A549 (cell line): Measurements from ENCODE around the gene ARHGEF4. TPM values are rescaled to one million over a fixed set of nuclear protein-coding genes. Genes with fewer than 3 reads are reported as not detected.

Experiments used
- ATAC-seq, 2 experiments: fragments of 200-7000 bp in 1 of 2; fragments of >200 bp in 1 of 2; cut with Nextera tagmentation in 1 of 2; cut with Tn5 transposase in 1 of 2; 3 replicates each; pipeline versions ENCODE4 v1.8.0 to v1.9.1; 2018 to 2020; ENCODE audit warnings: mild to moderate bottlenecking in 1 of 2, moderate library complexity in 1 of 2
- CTCF ChIA-PET: fragments of 300-600 bp; sonication (Branson Sonifier 250); formaldehyde crosslinking; extraction: SDS; loops from one replicate; lab custom pipeline; 2021; ENCODE audit warnings: antibody characterized with exemption, inconsistent platforms; lab: Yijun Ruan, JAX
- POLR2A ChIA-PET: fragments of 350-600 bp; formaldehyde crosslinking; extraction: SDS; loops from one replicate; lab custom pipeline; 2021; ENCODE audit warnings: antibody characterized with exemption, inconsistent platforms; lab: Yijun Ruan, JAX
- DNase-seq, 2 experiments: peaks; one replicate each; pipeline versions ENCODE4 v3.0.0 to v3.0.0-alpha.2; 2011 to 2016; ENCODE audit warnings: low read depth in 1 of 2, low spot score in 1 of 2
- FAIRE-seq: peaks from 2 replicates; lab custom pipeline; 2011; peaks lifted over from hg19 to GRCh38; lab: Jason Lieb, UNC
- H3K27ac ChIP-seq, 2 experiments: fragments of >200 bp; sonication (Bioruptor Twin); formaldehyde crosslinking; 3 replicates each; pipeline ENCODE4 v1.5.1; 2016 to 2017
- H3K4me1 ChIP-seq: fragments of >200 bp; sonication (Bioruptor Twin); formaldehyde crosslinking; 3 replicates; pipeline ENCODE4 v1.6.1; 2016
- H3K4me2 ChIP-seq: fragments of >200 bp; sonication (Bioruptor Twin); formaldehyde crosslinking; 3 replicates; pipeline ENCODE4 v1.6.1; 2016
- H3K4me3 ChIP-seq: fragments of >200 bp; sonication (Bioruptor Twin); formaldehyde crosslinking; 3 replicates; pipeline ENCODE4 v1.5.1; 2016
- H3K9me3 ChIP-seq: fragments of >200 bp; sonication (Bioruptor Twin); formaldehyde crosslinking; 3 replicates; pipeline ENCODE4 v1.6.1; 2016
- BHLHE40 ChIP-seq: IDR thresholded peaks from 2 replicates; pipeline ENCODE4 v1.6.1; 2012; ENCODE audit warnings: low read depth, low read length, inconsistent platforms
- CBX2 ChIP-seq: fragments of 200-600 bp; sonication (generic); IDR thresholded peaks from 2 replicates; pipeline ENCODE4 v1.6.1; 2016; ENCODE audit warnings: low read depth, mild to moderate bottlenecking, borderline replicate concordance
- CEBPB ChIP-seq, 2 experiments: fragments of >200 bp in 1 of 2; sonication (Bioruptor Twin) in 1 of 2; formaldehyde crosslinking in 1 of 2; IDR thresholded peaks; 2 replicates each; pipeline ENCODE4 v1.6.1; 2012 to 2016
- CHD2 ChIP-seq: fragments of 150-350 bp; IDR thresholded peaks from 2 replicates; pipeline ENCODE4 v1.6.1; 2014; ENCODE audit warnings: low read length; ENCODE audit not compliant: partially characterized antibody
- CHD4 ChIP-seq: fragments of 200-600 bp; sonication (generic); IDR thresholded peaks from 2 replicates; pipeline ENCODE4 v1.6.1; 2016; ENCODE audit warnings: antibody characterized with exemption, mild to moderate bottlenecking, borderline replicate concordance
- ESRRA ChIP-seq: fragments of 150-350 bp; IDR thresholded peaks from 2 replicates; pipeline ENCODE4 v1.6.1; 2014; ENCODE audit warnings: mild to moderate bottlenecking, low read length, borderline replicate concordance
- FOSB ChIP-seq: fragments of 250-450 bp; sonication (Bioruptor Pico); IDR thresholded peaks from 2 replicates; pipeline ENCODE4 v1.5.0; 2020; ENCODE audit warnings: mild to moderate bottlenecking, moderate library complexity
- FOXS1 ChIP-seq: fragments of 250-450 bp; sonication (Bioruptor Pico); IDR thresholded peaks from 2 replicates; pipeline ENCODE4 v1.5.0; 2020; ENCODE audit warnings: mild to moderate bottlenecking, moderate library complexity
- HOXA7 ChIP-seq: fragments of 250-450 bp; sonication (Bioruptor Pico); IDR thresholded peaks from 2 replicates; pipeline ENCODE4 v1.5.0; 2020; ENCODE audit warnings: mild to moderate bottlenecking, moderate library complexity
- HOXB5 ChIP-seq: fragments of 250-450 bp; sonication (Bioruptor Pico); IDR thresholded peaks from 2 replicates; pipeline ENCODE4 v1.5.0; 2020; ENCODE audit warnings: mild to moderate bottlenecking, moderate library complexity
- JUN ChIP-seq, 2 experiments: fragments of >200 bp; sonication (Bioruptor Twin); formaldehyde crosslinking; IDR thresholded peaks; 2 replicates in 1 of 2; 3 replicates in 1 of 2; pipeline ENCODE4 v1.6.1; 2016 to 2017
- JUNB ChIP-seq: fragments of >200 bp; sonication (Bioruptor Twin); formaldehyde crosslinking; IDR thresholded peaks from 2 replicates; pipeline ENCODE4 v1.6.1; 2016
- MAFK ChIP-seq: fragments of 450-650 bp; IDR thresholded peaks from 2 replicates; pipeline ENCODE4 v1.6.1; 2014; ENCODE audit not compliant: partially characterized antibody
- NPAS2 ChIP-seq: fragments of 250-450 bp; sonication (Bioruptor Pico); IDR thresholded peaks from 2 replicates; pipeline ENCODE4 v1.8.0; 2022; ENCODE audit warnings: mild to moderate bottlenecking, moderate library complexity, borderline replicate concordance
- NR3C1 ChIP-seq: fragments of >200 bp; sonication (Bioruptor Twin); formaldehyde crosslinking; IDR thresholded peaks from 3 replicates; pipeline ENCODE4 v1.6.1; 2017
- POLR2A ChIP-seq: IDR thresholded peaks from 2 replicates; pipeline ENCODE4 v1.6.1; 2012; ENCODE audit warnings: mild to moderate bottlenecking, low read length
- POLR2AphosphoS2 ChIP-seq: conservative IDR thresholded peaks from 2 replicates; pipeline ENCODE4 v1.6.1; 2012; ENCODE audit warnings: low read length, improper control_type of control experiment, inconsistent platforms
- RAD21 ChIP-seq, 2 experiments: fragments of >200 bp in 1 of 2; sonication (Bioruptor Twin) in 1 of 2; formaldehyde crosslinking in 1 of 2; IDR thresholded peaks in 1 of 2; conservative IDR thresholded peaks in 1 of 2; 2 replicates in 1 of 2; 3 replicates in 1 of 2; pipeline ENCODE4 v1.6.1; 2012 to 2018; ENCODE audit warnings: inconsistent platforms in 1 of 2
- RCOR1 ChIP-seq: fragments of 150-350 bp; IDR thresholded peaks from 2 replicates; pipeline ENCODE4 v1.6.1; 2014; ENCODE audit warnings: antibody characterized with exemption, low read length, low read depth
- RNF2 ChIP-seq: fragments of 200-600 bp; sonication (generic); IDR thresholded peaks from 2 replicates; pipeline ENCODE4 v1.6.1; 2016; ENCODE audit warnings: low read depth, mild to moderate bottlenecking, antibody characterized with exemption, moderate library complexity, borderline replicate concordance
- SMC3 ChIP-seq: fragments of >200 bp; sonication (Bioruptor Twin); formaldehyde crosslinking; IDR thresholded peaks from 3 replicates; pipeline ENCODE4 v1.6.1; 2018; ENCODE audit warnings: inconsistent platforms
- SREBF2 ChIP-seq: fragments of 450-650 bp; IDR thresholded peaks from 2 replicates; pipeline ENCODE4 v1.6.1; 2014; ENCODE audit warnings: mild to moderate bottlenecking, moderate library complexity
- TP53 ChIP-seq: fragments of 250-450 bp; sonication (Bioruptor Pico); IDR thresholded peaks from 2 replicates; pipeline ENCODE4 v1.5.0; 2021; ENCODE audit warnings: mild to moderate bottlenecking, moderate library complexity
- ZC3H11A ChIP-seq: fragments of 450-650 bp; IDR thresholded peaks from 2 replicates; pipeline ENCODE4 v1.6.1; 2014; ENCODE audit warnings: antibody characterized with exemption, mild to moderate bottlenecking
- ZFP36 ChIP-seq: fragments of 450-650 bp; IDR thresholded peaks from 2 replicates; pipeline ENCODE4 v1.6.1; 2014; ENCODE audit warnings: borderline replicate concordance; ENCODE audit not compliant: partially characterized antibody
- whole genome bisulfite sequencing: methylation state at CpG from one replicate; pipeline ENCODE4 v1.1.6; 2017; ENCODE audit errors: missing lambda C conversion rate; 5-methylcytosine and 5-hydroxymethylcytosine counted together
- polyA plus RNA-seq, 4 experiments: library from polyadenylated mRNA; depleted of rRNA in 3 of 4; stranded (reverse); fragments of >200 nt; fragmentation: RNase III in 1 of 4; extraction: RNeasy Plus Mini Kit Qiagen cat#74134 plus additional on column Dnase treatment in 1 of 4; gene quantifications; 2 replicates in 3 of 4; 3 replicates in 1 of 4; pipeline ENCODE4 v1.2.3, GENCODE V29; 2011 to 2017
- TF ChIP-seq, protein P1 (sequence below): fragments of 200-600 bp; sonication (generic); IDR thresholded peaks from 2 replicates; pipeline ENCODE4 v1.6.1; 2016; ENCODE audit warnings: antibody characterized with exemption, mild to moderate bottlenecking, moderate library complexity
- TF ChIP-seq, protein P2 (sequence below): fragments of 250-450 bp; sonication (Bioruptor Pico); IDR thresholded peaks from 2 replicates; pipeline ENCODE4 v1.5.0; 2020; ENCODE audit warnings: low read depth, mild to moderate bottlenecking, moderate library complexity
- TF ChIP-seq, protein P3 (sequence below): fragments of 250-450 bp; sonication (Bioruptor Pico); IDR thresholded peaks from 2 replicates; pipeline ENCODE4 v1.5.0; 2021; ENCODE audit warnings: mild to moderate bottlenecking, moderate library complexity, borderline replicate concordance

ARHGEF4 gene
- polyA plus RNA-seq, 2 of the 4 experiments (the other 2 are of a cell fraction) = 1.00 to 2.1 TPM

DNA sequence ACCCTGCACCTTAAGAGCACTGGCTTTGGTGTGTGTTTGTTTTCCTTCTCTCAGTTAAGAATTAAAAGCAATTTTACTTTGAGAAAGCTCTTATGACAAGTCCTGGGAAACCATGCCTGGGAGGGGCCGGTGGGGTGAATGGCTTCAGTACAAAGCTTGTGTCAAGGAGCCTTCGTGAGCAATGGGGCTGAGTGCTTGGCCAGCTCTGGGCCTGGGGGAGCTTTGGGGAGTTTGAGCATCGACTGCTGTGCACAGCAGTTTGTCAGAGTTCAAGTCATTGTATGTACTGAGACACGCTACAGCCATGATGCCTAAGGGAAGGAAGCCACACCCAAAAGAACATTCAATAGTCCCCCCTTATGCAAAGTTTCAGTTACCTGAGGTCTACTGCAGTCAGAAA lies 75.8 kb downstream of the ARHGEF4 start:
- no peak for DNase-seq
- ATAC-seq = no peak
- no peak overlapping the region for H3K4me3 ChIP-seq
- POLR2A ChIA-PET = no interaction called here
- 33% methylated on average over 3 of the region's 4 CpGs for WGBS
- TF ChIP-seq, protein P1, sequence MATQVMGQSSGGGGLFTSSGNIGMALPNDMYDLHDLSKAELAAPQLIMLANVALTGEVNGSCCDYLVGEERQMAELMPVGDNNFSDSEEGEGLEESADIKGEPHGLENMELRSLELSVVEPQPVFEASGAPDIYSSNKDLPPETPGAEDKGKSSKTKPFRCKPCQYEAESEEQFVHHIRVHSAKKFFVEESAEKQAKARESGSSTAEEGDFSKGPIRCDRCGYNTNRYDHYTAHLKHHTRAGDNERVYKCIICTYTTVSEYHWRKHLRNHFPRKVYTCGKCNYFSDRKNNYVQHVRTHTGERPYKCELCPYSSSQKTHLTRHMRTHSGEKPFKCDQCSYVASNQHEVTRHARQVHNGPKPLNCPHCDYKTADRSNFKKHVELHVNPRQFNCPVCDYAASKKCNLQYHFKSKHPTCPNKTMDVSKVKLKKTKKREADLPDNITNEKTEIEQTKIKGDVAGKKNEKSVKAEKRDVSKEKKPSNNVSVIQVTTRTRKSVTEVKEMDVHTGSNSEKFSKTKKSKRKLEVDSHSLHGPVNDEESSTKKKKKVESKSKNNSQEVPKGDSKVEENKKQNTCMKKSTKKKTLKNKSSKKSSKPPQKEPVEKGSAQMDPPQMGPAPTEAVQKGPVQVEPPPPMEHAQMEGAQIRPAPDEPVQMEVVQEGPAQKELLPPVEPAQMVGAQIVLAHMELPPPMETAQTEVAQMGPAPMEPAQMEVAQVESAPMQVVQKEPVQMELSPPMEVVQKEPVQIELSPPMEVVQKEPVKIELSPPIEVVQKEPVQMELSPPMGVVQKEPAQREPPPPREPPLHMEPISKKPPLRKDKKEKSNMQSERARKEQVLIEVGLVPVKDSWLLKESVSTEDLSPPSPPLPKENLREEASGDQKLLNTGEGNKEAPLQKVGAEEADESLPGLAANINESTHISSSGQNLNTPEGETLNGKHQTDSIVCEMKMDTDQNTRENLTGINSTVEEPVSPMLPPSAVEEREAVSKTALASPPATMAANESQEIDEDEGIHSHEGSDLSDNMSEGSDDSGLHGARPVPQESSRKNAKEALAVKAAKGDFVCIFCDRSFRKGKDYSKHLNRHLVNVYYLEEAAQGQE = no peak
- TF ChIP-seq, protein P2, sequence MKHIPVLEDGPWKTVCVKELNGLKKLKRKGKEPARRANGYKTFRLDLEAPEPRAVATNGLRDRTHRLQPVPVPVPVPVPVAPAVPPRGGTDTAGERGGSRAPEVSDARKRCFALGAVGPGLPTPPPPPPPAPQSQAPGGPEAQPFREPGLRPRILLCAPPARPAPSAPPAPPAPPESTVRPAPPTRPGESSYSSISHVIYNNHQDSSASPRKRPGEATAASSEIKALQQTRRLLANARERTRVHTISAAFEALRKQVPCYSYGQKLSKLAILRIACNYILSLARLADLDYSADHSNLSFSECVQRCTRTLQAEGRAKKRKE = no peak
- TF ChIP-seq RNF2 (no peak), NR3C1 (no peak), RCOR1 (no peak), CHD2 (no peak), FOSB (CRISPR knock-in tag) (no peak), POLR2AphosphoS2 (no peak), JUN (IDR thresholded peaks at IDR 0.05) (no peak), HOXA7 (CRISPR knock-in tag) (no peak), NPAS2 (no peak), FOXS1 (no peak), MAFK (no peak), HOXB5 (CRISPR knock-in tag) (no peak), TP53 (CRISPR knock-in tag) (no peak), SREBF2 (no peak)
- TF ChIP-seq, protein P3, sequence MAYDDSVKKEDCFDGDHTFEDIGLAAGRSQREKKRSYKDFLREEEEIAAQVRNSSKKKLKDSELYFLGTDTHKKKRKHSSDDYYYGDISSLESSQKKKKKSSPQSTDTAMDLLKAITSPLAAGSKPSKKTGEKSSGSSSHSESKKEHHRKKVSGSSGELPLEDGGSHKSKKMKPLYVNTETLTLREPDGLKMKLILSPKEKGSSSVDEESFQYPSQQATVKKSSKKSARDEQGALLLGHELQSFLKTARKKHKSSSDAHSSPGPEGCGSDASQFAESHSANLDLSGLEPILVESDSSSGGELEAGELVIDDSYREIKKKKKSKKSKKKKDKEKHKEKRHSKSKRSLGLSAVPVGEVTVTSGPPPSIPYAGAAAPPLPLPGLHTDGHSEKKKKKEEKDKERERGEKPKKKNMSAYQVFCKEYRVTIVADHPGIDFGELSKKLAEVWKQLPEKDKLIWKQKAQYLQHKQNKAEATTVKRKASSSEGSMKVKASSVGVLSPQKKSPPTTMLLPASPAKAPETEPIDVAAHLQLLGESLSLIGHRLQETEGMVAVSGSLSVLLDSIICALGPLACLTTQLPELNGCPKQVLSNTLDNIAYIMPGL = no peak
- TF ChIP-seq, all 56 proteins: peak for 0
- Histone ChIP-seq H3K4me1 (no peaks in the 10 kb centered on the region), H3K27ac (no peak overlapping the region), H3K9me3 (no peaks in the 10 kb centered on the region), H3K4me2 (no peak overlapping the region)
- FAIRE-seq = no peak
- CTCF ChIA-PET = no interaction called here

DNA sequence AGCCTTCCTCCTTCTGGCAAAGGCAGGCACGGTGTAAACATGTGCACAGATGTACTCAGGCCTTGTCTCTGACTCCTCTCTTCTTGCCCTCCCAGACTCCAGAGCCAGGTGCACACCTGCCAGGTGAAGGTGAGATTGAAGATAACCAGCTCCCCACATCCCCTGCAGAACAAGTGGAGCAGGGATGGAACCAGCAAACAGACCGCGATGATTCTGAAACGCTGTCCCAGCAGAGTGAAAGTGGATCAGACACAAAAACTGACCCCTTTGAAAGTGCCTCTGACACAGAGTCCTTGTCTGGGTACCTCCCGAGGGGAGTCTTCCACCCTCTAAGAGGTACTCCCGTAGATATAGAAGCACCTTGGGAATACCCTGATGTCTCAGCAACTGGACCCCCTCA lies 77.2 kb downstream of the ARHGEF4 start:
- DNase-seq (no peak), FAIRE-seq (no peak), ATAC-seq (no peak)
- Histone ChIP-seq H3K4me2 (no peak overlapping the region), H3K9me3 (no peaks in the 10 kb centered on the region), H3K27ac (no peak overlapping the region), H3K4me3 (no peak overlapping the region), H3K4me1 (no peaks in the 10 kb centered on the region)
- WGBS = 65% methylated on average over 6 of the region's 6 CpGs
- POLR2A ChIA-PET = no interaction called here
- TF ChIP-seq CEBPB (IDR thresholded peaks at IDR 0.05) (no peak), POLR2A (no peak), CBX2 (no peak), ESRRA (no peak), ZC3H11A (no peak), MAFK (no peak), HOXB5 (CRISPR knock-in tag) (no peak), CHD4 (no peak), FOXS1 (no peak), TP53 (CRISPR knock-in tag) (no peak), ZFP36 (no peak), POLR2AphosphoS2 (no peak), SMC3 (no peak), FOSB (CRISPR knock-in tag) (no peak), RAD21 (conservative IDR thresholded peaks at IDR 0.05 in 1 of 2, IDR thresholded peaks at IDR 0.05 in 1 of 2) (no peak), JUNB (no peak), BHLHE40 (no peak)
- CTCF ChIA-PET = interaction anchor here (0.9 to 1.3 kb wide), 2 partner anchors 33 to 116 kb away, joined by 3 read pairs; no protein-coding TSS in a partner anchor
